IMR-90 (cell line): ENCODE results near the gene IGIP. TPM values are rescaled to one million over a fixed set of nuclear protein-coding genes. Genes with fewer than 3 reads are reported as not detected.

Experiments
- ATAC-seq: fragments of 200-7000 bp; cut with Tn5 transposase; 2 replicates; pipeline ENCODE4 v1.9.1; 2020; ENCODE audit warnings: low read depth, mild to moderate bottlenecking, moderate library complexity
- BruUV-seq: library from RNA; stranded (reverse); fragments of 400-500 nt; replicated peaks from 2 replicates; lab custom pipeline; 2021; lab: Mats Ljungman, UMichigan
- CTCF ChIA-PET: fragments of 300-600 bp; formaldehyde crosslinking; extraction: SDS; loops from one replicate; lab custom pipeline; 2021; ENCODE audit warnings: antibody characterized with exemption; lab: Yijun Ruan, JAX
- POLR2A ChIA-PET: fragments of 300-600 bp; sonication (Branson Sonifier 250); formaldehyde crosslinking; loops from one replicate; lab custom pipeline; 2022; ENCODE audit warnings: antibody characterized with exemption; ENCODE audit not compliant: unreplicated experiment; lab: Charles Lee
- DNase-seq: peaks from one replicate; pipeline ENCODE4 v3.0.0; 2013
- H2AFZ ChIP-seq: replicated peaks from 2 replicates; pipeline ENCODE3; 2013; ENCODE audit warnings: low read length, mild to moderate bottlenecking; ENCODE audit not compliant: poor library complexity
- H2AK5ac ChIP-seq: 2 replicates; pipeline ENCODE4 v1.6.1; 2013; ENCODE audit warnings: low read depth, low read length, inconsistent platforms
- H2AK9ac ChIP-seq: replicated peaks from 2 replicates; pipeline ENCODE3; 2013; ENCODE audit warnings: mild to moderate bottlenecking, low read depth, low read length, moderate library complexity; ENCODE audit not compliant: poor library complexity
- H2BK120ac ChIP-seq: 2 replicates; pipeline ENCODE4 v1.6.1; 2013; ENCODE audit warnings: low read depth, low read length, inconsistent platforms
- H2BK15ac ChIP-seq: 3 replicates; pipeline ENCODE4 v1.6.1; 2013; ENCODE audit warnings: low read depth, low read length, inconsistent platforms
- H2BK20ac ChIP-seq: 2 replicates; pipeline ENCODE4 v1.6.1; 2013; ENCODE audit warnings: low read depth, mild to moderate bottlenecking, inconsistent platforms, low read length, moderate library complexity
- H2BK5ac ChIP-seq: 2 replicates; pipeline ENCODE4 v1.6.1; 2013; ENCODE audit warnings: mild to moderate bottlenecking, low read depth, low read length, inconsistent platforms; ENCODE audit not compliant: poor library complexity, severe bottlenecking
- H3K14ac ChIP-seq: replicated peaks from 2 replicates; pipeline ENCODE4 v1.6.1; 2013; ENCODE audit warnings: low read depth, low read length, inconsistent platforms
- H3K18ac ChIP-seq: 2 replicates; pipeline ENCODE4 v1.6.1; 2013; ENCODE audit warnings: low read depth, low read length, control low read depth
- H3K23ac ChIP-seq: 2 replicates; pipeline ENCODE4 v1.6.1; 2013; ENCODE audit warnings: low read depth, low read length, inconsistent platforms
- H3K27ac ChIP-seq: 2 replicates; pipeline ENCODE4 v1.5.1; 2013; ENCODE audit warnings: mild to moderate bottlenecking, control low read depth, low read length; ENCODE audit not compliant: insufficient read depth
- H3K27me3 ChIP-seq: 2 replicates; pipeline ENCODE4 v1.6.1; 2013; ENCODE audit warnings: low read length; ENCODE audit not compliant: control insufficient read depth, insufficient read depth
- H3K36me3 ChIP-seq: 2 replicates; pipeline ENCODE4 v1.6.1; 2013; ENCODE audit warnings: low read length, mixed read lengths; ENCODE audit not compliant: control insufficient read depth, insufficient read depth
- H3K4ac ChIP-seq: 2 replicates; pipeline ENCODE4 v1.6.1; 2013; ENCODE audit warnings: low read depth, low read length, inconsistent platforms
- H3K4me1 ChIP-seq: 2 replicates; pipeline ENCODE4 v1.6.1; 2013; ENCODE audit warnings: low read length, mixed read lengths; ENCODE audit not compliant: control insufficient read depth, insufficient read depth
- H3K4me2 ChIP-seq: 2 replicates; pipeline ENCODE4 v1.6.1; 2013; ENCODE audit warnings: low read depth, mild to moderate bottlenecking, control low read depth, low read length, moderate library complexity
- H3K4me3 ChIP-seq: 2 replicates; pipeline ENCODE4 v1.5.1; 2013; ENCODE audit warnings: low read depth, mild to moderate bottlenecking, control low read depth, low read length, moderate library complexity; ENCODE audit not compliant: insufficient read depth
- H3K56ac ChIP-seq: 2 replicates; pipeline ENCODE4 v1.6.1; 2013; ENCODE audit warnings: low read length, inconsistent platforms; ENCODE audit not compliant: insufficient read depth; ENCODE audit errors: extremely low read depth
- H3K79me1 ChIP-seq, 2 experiments: 2 replicates each; pipeline ENCODE4 v1.6.1; 2013; ENCODE audit warnings: low read length in 2 of 2, inconsistent platforms in 1 of 2, low read depth in 1 of 2
- H3K9ac ChIP-seq: 2 replicates; pipeline ENCODE4 v1.6.1; 2013; ENCODE audit warnings: low read depth, low read length, control low read depth
- H3K9me1 ChIP-seq: 2 replicates; pipeline ENCODE4 v1.6.1; 2013; ENCODE audit warnings: low read length, inconsistent platforms; ENCODE audit not compliant: insufficient read depth
- H3K9me3 ChIP-seq: 2 replicates; pipeline ENCODE4 v1.6.1; 2013; ENCODE audit warnings: low read length; ENCODE audit not compliant: control insufficient read depth, insufficient read depth
- H4K20me1 ChIP-seq: 2 replicates; pipeline ENCODE4 v1.6.1; 2013; ENCODE audit warnings: low read length, inconsistent platforms; ENCODE audit not compliant: insufficient read depth
- H4K5ac ChIP-seq: 2 replicates; pipeline ENCODE4 v1.6.1; 2013; ENCODE audit warnings: mild to moderate bottlenecking, low read depth, low read length, control low read depth
- H4K8ac ChIP-seq, 2 experiments: 2 replicates each; pipeline ENCODE4 v1.6.1; 2013; ENCODE audit warnings: low read depth in 2 of 2, low read length in 2 of 2, control low read depth in 1 of 2, inconsistent platforms in 1 of 2
- H4K91ac ChIP-seq: 2 replicates; pipeline ENCODE4 v1.6.1; 2013; ENCODE audit warnings: low read depth, low read length, inconsistent platforms; ENCODE audit not compliant: insufficient read depth
- CHD1 ChIP-seq: IDR thresholded peaks from 2 replicates; pipeline ENCODE4 v1.6.1; 2012; ENCODE audit warnings: low read depth, low read length, improper control_type of control experiment
- FOS ChIP-seq: fragments of 150-350 bp; IDR thresholded peaks from 2 replicates; pipeline ENCODE4 v1.6.1; 2016; ENCODE audit warnings: low read depth, low read length
- MAZ ChIP-seq: IDR thresholded peaks from 2 replicates; pipeline ENCODE4 v1.6.1; 2012; ENCODE audit warnings: low read depth, mild to moderate bottlenecking, low read length, improper control_type of control experiment, moderate library complexity, borderline replicate concordance
- MXI1 ChIP-seq: IDR thresholded peaks from 2 replicates; pipeline ENCODE4 v1.6.1; 2012; ENCODE audit warnings: low read depth, mild to moderate bottlenecking, low read length, moderate library complexity, borderline replicate concordance
- POLR2A ChIP-seq: IDR thresholded peaks from 2 replicates; pipeline ENCODE4 v1.6.1; 2012; ENCODE audit warnings: mild to moderate bottlenecking, low read depth, low read length
- RCOR1 ChIP-seq: IDR thresholded peaks from 2 replicates; pipeline ENCODE4 v1.6.1; 2012; ENCODE audit warnings: mild to moderate bottlenecking, low read length, improper control_type of control experiment; ENCODE audit not compliant: insufficient replicate concordance
- RFX5 ChIP-seq: IDR thresholded peaks from 2 replicates; pipeline ENCODE4 v1.8.0; 2012; ENCODE audit warnings: low read depth, mild to moderate bottlenecking, low read length, moderate library complexity
- WGBS, 2 experiments: methylation state at CpG; one replicate each; pipeline versions ENCODE4 v1.1.5 to v1.1.7; 2013; ENCODE audit warnings: missing lambda C conversion rate in 2 of 2; ENCODE audit not compliant: insufficient read length in 1 of 2; ENCODE audit errors: extremely low coverage in 2 of 2; 5-methylcytosine and 5-hydroxymethylcytosine counted together
- dilution Hi-C: fragments of 300-500 bp; cut with HindIII; formaldehyde crosslinking; loops from one replicate; pipeline ENCODE4 v1.14.3; 2018; ENCODE audit warnings: low sequenced_read_pairs; ENCODE audit not compliant: unreplicated experiment
- in situ Hi-C: fragments of 300-500 bp; cut with MboI; formaldehyde crosslinking; loops from 3 replicates; pipeline ENCODE4 v1.14.3; 2019; ENCODE audit warnings: low sequenced_read_pairs, inconsistent platforms, mixed read lengths
- intact Hi-C: fragments of 100-400 bp; cut with micrococcal nuclease; formaldehyde crosslinking; loops from 2 replicates; pipeline ENCODE4 v1.10.0; 2022
- polyA plus RNA-seq, 3 experiments: library from polyadenylated mRNA; depleted of rRNA; stranded (reverse); fragments of >200 nt; gene quantifications; 2 replicates each; pipeline ENCODE4 v1.2.3, GENCODE V29; 2012; ENCODE audit warnings: low replicate concordance in 1 of 3
- total RNA-seq: library from RNA; depleted of rRNA; stranded (reverse); fragments of >200 nt; gene quantifications from 2 replicates; pipeline ENCODE4 v1.2.3, GENCODE V29; 2012

IGIP gene
- total and polyA plus RNA-seq, 2 of the 4 experiments (the other 2 are of a cell fraction), result 1.2 to 5.0 TPM

DNA sequence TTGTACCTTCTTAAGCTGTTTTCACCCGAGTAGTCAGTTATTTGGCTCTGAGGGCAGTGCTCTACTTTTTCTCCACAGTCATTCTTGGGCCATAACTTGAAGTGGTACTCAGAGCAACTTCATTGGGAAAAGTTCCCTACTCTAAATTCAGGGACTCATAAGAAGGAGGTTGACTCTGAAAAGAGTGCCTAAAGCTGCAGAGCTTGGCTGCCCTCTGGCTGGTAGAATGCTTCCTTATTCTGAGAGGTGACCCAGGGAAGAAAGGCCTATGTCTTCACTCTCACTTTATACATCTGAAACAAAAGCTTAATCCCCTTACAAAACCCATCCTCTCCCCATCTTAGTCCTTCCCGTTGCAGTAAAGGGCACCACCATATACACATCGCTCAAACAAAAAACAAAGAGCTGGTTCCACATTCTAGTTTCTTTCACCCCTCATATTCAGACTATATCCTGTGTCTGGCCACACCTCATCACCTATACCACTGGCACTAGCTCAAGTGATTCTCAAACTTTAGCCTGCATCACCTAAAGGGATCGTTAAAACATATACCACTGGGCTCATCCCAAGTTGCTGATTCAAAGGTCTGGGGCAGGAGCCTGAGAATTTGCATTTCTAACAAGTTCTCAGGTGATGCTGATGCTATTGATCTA lies 7.9 kb downstream of the IGIP start:
- Histone ChIP-seq H3K4me3 (no peak overlapping the region), H3K4ac (no peak overlapping the region), H2AFZ (no peak overlapping the region), H3K27ac (no peak overlapping the region), H3K79me1 (peaks cover 29 to 70% of the 10 kb centered on the region in 2 experiments), H2BK15ac (no peak overlapping the region), H4K91ac (no peak overlapping the region), H2BK5ac (no peak overlapping the region), H3K27me3 (no peaks in the 10 kb centered on the region), H3K9ac (no peak overlapping the region), H3K36me3 (no peaks in the 10 kb centered on the region), H4K5ac (no peak overlapping the region), H3K9me1 (peaks cover 25% of the 10 kb centered on the region), H2BK20ac (no peak overlapping the region), H4K8ac (no peak overlapping the region), H3K4me2 (no peak overlapping the region), H2AK9ac (no peak overlapping the region), H3K4me1 (peaks cover 13% of the 10 kb centered on the region), H3K18ac (no peak overlapping the region), H3K23ac (no peak overlapping the region; the same call in 1 of the 2 replicates), H3K14ac (no peak overlapping the region), H4K20me1 (peaks cover 28% of the 10 kb centered on the region), H3K9me3 (no peaks in the 10 kb centered on the region), H3K56ac (no peak overlapping the region), H2AK5ac (no peak overlapping the region), H2BK120ac (no peak overlapping the region)
- CTCF ChIA-PET, result no interaction called here
- BruUV-seq, result no TSS peak
- intact Hi-C loops (no loop called here), in situ Hi-C loops (no loop called here), dilution Hi-C loops (no loop called here)
- TF ChIP-seq RFX5 (no peak), RCOR1 (no peak), MXI1 (no peak), CHD1 (no peak), POLR2A (no peak), FOS (no peak), MAZ (no peak)
- WGBS, 2 experiments, result 100% methylated on average over 2 of the region's 4 CpGs; no CpG with 5 or more reads in 1 of the 2 experiments
- POLR2A ChIA-PET, result no interaction called here
- DNase-seq, result no peak
- no peak for ATAC-seq
